GM23338 (cell line): ENCODE results near the gene SEC16A. TPM values are rescaled to one million over a fixed set of nuclear protein-coding genes. Genes with fewer than 3 reads are reported as not detected.

Experiments
- ATAC-seq: fragments of 200-7000 bp; cut with Tn5 transposase; 3 replicates; pipeline ENCODE4 v1.9.1; 2020
- DNase-seq: peaks from one replicate; pipeline ENCODE4 v3.0.0-alpha.2; 2015; ENCODE audit warnings: low spot score
- H2AFZ ChIP-seq: fragments of 200-600 bp; sonication (generic); 2 replicates; pipeline ENCODE4 v1.8.0; 2016; ENCODE audit warnings: antibody characterized with exemption, mild to moderate bottlenecking, moderate library complexity
- H3F3A ChIP-seq: fragments of 200-600 bp; sonication (generic); replicated peaks from 2 replicates; pipeline ENCODE4 v1.8.0; 2017; ENCODE audit warnings: antibody characterized with exemption, mixed run types, low read depth
- H3K27ac ChIP-seq: fragments of 200-600 bp; sonication (generic); 2 replicates; pipeline ENCODE4 v1.6.1; 2016; ENCODE audit warnings: low read depth
- H3K27me3 ChIP-seq: fragments of 200-600 bp; sonication (generic); 2 replicates; pipeline ENCODE4 v1.8.0; 2016; ENCODE audit warnings: mild to moderate bottlenecking, mixed run types, moderate library complexity; ENCODE audit not compliant: insufficient read depth
- H3K36me3 ChIP-seq: fragments of 200-600 bp; sonication (generic); 2 replicates; pipeline ENCODE4 v1.8.0; 2016; ENCODE audit warnings: mild to moderate bottlenecking; ENCODE audit not compliant: insufficient read depth
- H3K4me1 ChIP-seq: fragments of 200-600 bp; sonication (generic); 2 replicates; pipeline ENCODE4 v1.8.0; 2016; ENCODE audit warnings: mild to moderate bottlenecking, moderate library complexity; ENCODE audit not compliant: insufficient read depth
- H3K4me2 ChIP-seq: fragments of 200-600 bp; sonication (generic); 2 replicates; pipeline ENCODE4 v1.7.1; 2017; ENCODE audit warnings: mixed run types
- H3K4me3 ChIP-seq: fragments of 200-600 bp; sonication (generic); 2 replicates; pipeline ENCODE4 v1.6.1; 2016; ENCODE audit warnings: mixed run types
- H3K79me2 ChIP-seq: fragments of 200-600 bp; sonication (generic); replicated peaks from 2 replicates; pipeline ENCODE4 v1.8.0; 2017; ENCODE audit warnings: mild to moderate bottlenecking; ENCODE audit not compliant: insufficient read depth
- H3K9me2 ChIP-seq: fragments of 200-600 bp; sonication (generic); 2 replicates; pipeline ENCODE4 v1.8.0; 2017; ENCODE audit not compliant: insufficient read depth
- H4K20me1 ChIP-seq: fragments of 200-600 bp; sonication (generic); replicated peaks from 2 replicates; pipeline ENCODE4 v1.8.0; 2017; ENCODE audit warnings: mild to moderate bottlenecking; ENCODE audit not compliant: insufficient read depth
- H3K27ac Mint-ChIP-seq: 2 replicates; pipeline ENCODE4 v1.8.0; 2020; ENCODE audit warnings: inconsistent platforms, mild to moderate bottlenecking, moderate library complexity, mixed read lengths
- H3K27me3 Mint-ChIP-seq: 3 replicates; pipeline ENCODE4 v1.8.0; 2022; ENCODE audit warnings: low read depth, mild to moderate bottlenecking, moderate library complexity, mixed read lengths, inconsistent platforms; ENCODE audit not compliant: insufficient read depth, poor library complexity
- H3K36me3 Mint-ChIP-seq: 3 replicates; pipeline ENCODE4 v1.8.0; 2021; ENCODE audit warnings: low read depth, mild to moderate bottlenecking, inconsistent platforms, moderate library complexity, mixed read lengths
- H3K4me1 Mint-ChIP-seq: 3 replicates; pipeline ENCODE4 v1.8.0; 2020; ENCODE audit warnings: mild to moderate bottlenecking, inconsistent platforms, mixed read lengths
- H3K4me3 Mint-ChIP-seq: 3 replicates; pipeline ENCODE4 v1.8.0; 2021; ENCODE audit warnings: moderate library complexity, mild to moderate bottlenecking, inconsistent platforms, mixed read lengths
- H3K9me3 Mint-ChIP-seq: 3 replicates; pipeline ENCODE4 v1.8.0; 2020; ENCODE audit warnings: moderate library complexity, mild to moderate bottlenecking, inconsistent platforms, mixed read lengths
- ETS1 ChIP-seq: IDR thresholded peaks from 2 replicates; pipeline ENCODE4 v1.6.1; 2016; ENCODE audit warnings: antibody characterized with exemption
- EZH2 ChIP-seq: fragments of 200-600 bp; sonication (generic); IDR thresholded peaks from one replicate; pipeline ENCODE4 v1.8.0; 2017; ENCODE audit warnings: antibody characterized with exemption, mild to moderate bottlenecking, low read depth; ENCODE audit not compliant: unreplicated experiment
- JUNB ChIP-seq: IDR thresholded peaks from one replicate; pipeline ENCODE4 v1.6.1; 2016; ENCODE audit warnings: antibody characterized with exemption; ENCODE audit not compliant: unreplicated experiment
- NANOG ChIP-seq: IDR thresholded peaks from 2 replicates; pipeline ENCODE4 v1.6.1; 2016; ENCODE audit warnings: antibody characterized with exemption, borderline replicate concordance
- POLR2AphosphoS5 ChIP-seq: IDR thresholded peaks from 2 replicates; pipeline ENCODE4 v1.6.1; 2016; ENCODE audit warnings: antibody characterized with exemption, low read depth
- REST ChIP-seq: IDR thresholded peaks from one replicate; pipeline ENCODE4 v1.6.1; 2018; ENCODE audit warnings: antibody characterized with exemption; ENCODE audit not compliant: unreplicated experiment
- STAT1 ChIP-seq: IDR thresholded peaks from one replicate; pipeline ENCODE4 v1.6.1; 2016; ENCODE audit warnings: antibody characterized with exemption; ENCODE audit not compliant: unreplicated experiment
- ZNF114 ChIP-seq: fragments of 250-450 bp; sonication (Bioruptor Pico); IDR thresholded peaks from 2 replicates; pipeline ENCODE4 v1.5.0; 2020; ENCODE audit warnings: mild to moderate bottlenecking, moderate library complexity
- ZNF331 ChIP-seq: fragments of 250-450 bp; sonication (Bioruptor Pico); IDR thresholded peaks from 2 replicates; pipeline ENCODE4 v1.5.0; 2020; ENCODE audit warnings: low read depth, mild to moderate bottlenecking, moderate library complexity
- ZNF462 ChIP-seq: fragments of 250-450 bp; sonication (Bioruptor Pico); IDR thresholded peaks from 2 replicates; pipeline ENCODE4 v1.5.0; 2020; ENCODE audit warnings: mild to moderate bottlenecking, moderate library complexity
- polyA plus RNA-seq: library from polyadenylated mRNA; unstranded; fragments of >200 nt; fragmentation: Nextera tagmentation; extraction: Ambion mirVana; gene quantifications from 2 replicates; pipeline ENCODE4 v1.2.1, GENCODE V29; 2016
- total RNA-seq: library from RNA; depleted of rRNA; stranded (reverse); fragments of >200 nt; shearing (Covaris generic); gene quantifications from 2 replicates; pipeline ENCODE4 v1.2.3, GENCODE V29; 2014
- TF ChIP-seq, protein P1 (sequence below), 2 experiments: fragments of 200-600 bp in 1 of 2; sonication (generic) in 1 of 2; conservative IDR thresholded peaks; 2 replicates each; pipeline versions ENCODE4 v1.5.1 to v1.6.1; 2016 to 2017; ENCODE audit warnings: antibody characterized with exemption in 2 of 2, low read depth in 2 of 2, mild to moderate bottlenecking in 2 of 2, moderate library complexity in 1 of 2

Gene SEC16A
- total and polyA plus RNA-seq, 2 experiments from 2014 or later = 34.0 to 59.2 TPM

DNA sequence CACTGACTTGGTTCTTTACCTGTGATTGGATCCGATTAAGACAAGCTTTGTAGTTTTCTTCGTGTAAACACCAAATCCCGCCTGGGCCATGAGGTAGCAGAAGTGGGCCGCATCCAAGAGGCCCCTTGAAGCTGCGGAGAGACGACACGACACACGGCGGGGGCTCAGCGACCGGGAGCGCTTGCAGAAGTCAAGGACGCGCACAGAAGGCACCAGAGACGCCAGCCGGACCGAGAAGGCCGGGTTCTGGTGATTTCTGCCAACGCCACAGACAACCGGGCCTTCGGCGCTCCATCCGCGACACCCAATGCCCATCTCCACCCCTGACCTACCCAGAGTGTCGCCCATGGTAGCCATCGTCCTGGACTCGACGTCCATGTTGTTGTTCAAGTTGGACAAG lies 23.4 kb downstream of the SEC16A start (continued):
- TF ChIP-seq, protein P1, sequence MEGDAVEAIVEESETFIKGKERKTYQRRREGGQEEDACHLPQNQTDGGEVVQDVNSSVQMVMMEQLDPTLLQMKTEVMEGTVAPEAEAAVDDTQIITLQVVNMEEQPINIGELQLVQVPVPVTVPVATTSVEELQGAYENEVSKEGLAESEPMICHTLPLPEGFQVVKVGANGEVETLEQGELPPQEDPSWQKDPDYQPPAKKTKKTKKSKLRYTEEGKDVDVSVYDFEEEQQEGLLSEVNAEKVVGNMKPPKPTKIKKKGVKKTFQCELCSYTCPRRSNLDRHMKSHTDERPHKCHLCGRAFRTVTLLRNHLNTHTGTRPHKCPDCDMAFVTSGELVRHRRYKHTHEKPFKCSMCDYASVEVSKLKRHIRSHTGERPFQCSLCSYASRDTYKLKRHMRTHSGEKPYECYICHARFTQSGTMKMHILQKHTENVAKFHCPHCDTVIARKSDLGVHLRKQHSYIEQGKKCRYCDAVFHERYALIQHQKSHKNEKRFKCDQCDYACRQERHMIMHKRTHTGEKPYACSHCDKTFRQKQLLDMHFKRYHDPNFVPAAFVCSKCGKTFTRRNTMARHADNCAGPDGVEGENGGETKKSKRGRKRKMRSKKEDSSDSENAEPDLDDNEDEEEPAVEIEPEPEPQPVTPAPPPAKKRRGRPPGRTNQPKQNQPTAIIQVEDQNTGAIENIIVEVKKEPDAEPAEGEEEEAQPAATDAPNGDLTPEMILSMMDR (conservative IDR thresholded peaks at IDR 0.05; ENCODE audit: low read depth in 2 of 2) = no peak
- TF ChIP-seq REST (no peak), ZNF331 (CRISPR knock-in tag) (no peak), STAT1 (no peak), NANOG (no peak), ZNF114 (CRISPR knock-in tag) (no peak), ETS1 (no peak), JUNB (no peak)

- H3K27ac Mint-ChIP-seq = no peak overlapping the region
- Histone ChIP-seq H3K27ac (no peak overlapping the region), H3K36me3 (peaks cover 29% of the 10 kb centered on the region), H3K4me2 (no peak overlapping the region), H4K20me1 (peaks cover 5% of the 10 kb centered on the region; the same call in 1 of the 2 replicates), H3K9me2 (no peaks in the 10 kb centered on the region), H3K27me3 (no peaks in the 10 kb centered on the region), H3K4me3 (no peak overlapping the region), H2AFZ (no peak overlapping the region), H3F3A (0 out of 2 replicates have a peak, but pooled peaks cover 7% of the 10 kb centered on the region), H3K4me1 (no peaks in the 10 kb centered on the region), H3K79me2 (no peaks in the 10 kb centered on the region; the same call in 1 of the 2 replicates)
- DNase-seq = no peak
- no peak overlapping the region for H3K4me3 Mint-ChIP-seq
- H3K4me1 Mint-ChIP-seq = no peaks in the 10 kb centered on the region
- no peak for ATAC-seq
- H3K9me3 Mint-ChIP-seq = peaks cover 4% of the 10 kb centered on the region; the same call in 2 of the 3 replicates
- H3K27me3 Mint-ChIP-seq = peaks cover 8% of the 10 kb centered on the region
- H3K36me3 Mint-ChIP-seq = peaks cover 83% of the 10 kb centered on the region
- TF ChIP-seq ZNF114 (CRISPR knock-in tag) (no peak), POLR2AphosphoS5 (no peak), ZNF462 (CRISPR knock-in tag) (no peak), EZH2 (no peak), ZNF331 (CRISPR knock-in tag) (no peak)
Measured at GRCh38 chr9:136457326-136457725, 25.5 kb downstream of the SEC16A start.
